Body of pancreas (tissue), 4 donors: ENCODE data around the gene C1orf116.

Experiments used
- POLR2A ChIP-seq, 3 donors: fragments of 450-650 bp; IDR thresholded peaks; one replicate each; pipeline ENCODE4 v1.6.1; 2016; ENCODE audit warnings: antibody characterized with exemption in 3 of 3, mild to moderate bottlenecking in 2 of 3
- TF ChIP-seq, protein P1 (sequence below), 7 experiments: fragments of 450-650 bp in 4 of 7; fragments of 200-600 bp in 3 of 7; sonication (generic) in 3 of 7; IDR thresholded peaks; one replicate each; pipeline ENCODE4 v1.5.1; 2016 to 2019; ENCODE audit warnings: antibody characterized with exemption in 7 of 7

- TF ChIP-seq, protein P1, sequence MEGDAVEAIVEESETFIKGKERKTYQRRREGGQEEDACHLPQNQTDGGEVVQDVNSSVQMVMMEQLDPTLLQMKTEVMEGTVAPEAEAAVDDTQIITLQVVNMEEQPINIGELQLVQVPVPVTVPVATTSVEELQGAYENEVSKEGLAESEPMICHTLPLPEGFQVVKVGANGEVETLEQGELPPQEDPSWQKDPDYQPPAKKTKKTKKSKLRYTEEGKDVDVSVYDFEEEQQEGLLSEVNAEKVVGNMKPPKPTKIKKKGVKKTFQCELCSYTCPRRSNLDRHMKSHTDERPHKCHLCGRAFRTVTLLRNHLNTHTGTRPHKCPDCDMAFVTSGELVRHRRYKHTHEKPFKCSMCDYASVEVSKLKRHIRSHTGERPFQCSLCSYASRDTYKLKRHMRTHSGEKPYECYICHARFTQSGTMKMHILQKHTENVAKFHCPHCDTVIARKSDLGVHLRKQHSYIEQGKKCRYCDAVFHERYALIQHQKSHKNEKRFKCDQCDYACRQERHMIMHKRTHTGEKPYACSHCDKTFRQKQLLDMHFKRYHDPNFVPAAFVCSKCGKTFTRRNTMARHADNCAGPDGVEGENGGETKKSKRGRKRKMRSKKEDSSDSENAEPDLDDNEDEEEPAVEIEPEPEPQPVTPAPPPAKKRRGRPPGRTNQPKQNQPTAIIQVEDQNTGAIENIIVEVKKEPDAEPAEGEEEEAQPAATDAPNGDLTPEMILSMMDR (IDR thresholded peaks at IDR 0.05): no peak
- no peak for TF ChIP-seq POLR2A (IDR thresholded peaks at IDR 0.05)
Measured at GRCh38 chr1:207000651-207001291, 31.8 kb downstream of the C1orf116 start.
